K562 (cell line): ENCODE results near the gene RCSD1. TPM values are rescaled to one million over a fixed set of nuclear protein-coding genes. Genes with fewer than 3 reads are reported as not detected.

ENCODE experiments used
- BCL6 ChIP-seq: fragments of 250-450 bp; sonication (Bioruptor Pico); IDR thresholded peaks from 2 replicates; pipeline ENCODE4 v1.4.0; 2020
- CBX3 ChIP-seq, 2 experiments: IDR thresholded peaks; 1 replicate in 1 of 2; 2 replicates in 1 of 2; pipeline ENCODE4 v1.6.1; 2012; ENCODE audit warnings: inconsistent platforms in 2 of 2, low read length in 2 of 2, borderline replicate concordance in 1 of 2, control low read depth in 1 of 2
- CHD2 ChIP-seq: IDR thresholded peaks from 2 replicates; pipeline ENCODE4 v1.6.1; 2011; ENCODE audit warnings: low read depth, low read length
- FOSL1 ChIP-seq: fragments of 200-800 bp; sonication (Bioruptor generic); conservative IDR thresholded peaks from 2 replicates; pipeline ENCODE4 v1.6.1; 2016; ENCODE audit warnings: missing genetic modification characterization, missing compliant biosample characterization
- GTF2E2 ChIP-seq: fragments of 200-800 bp; sonication (Bioruptor generic); IDR thresholded peaks from 2 replicates; pipeline ENCODE4 v1.6.1; 2016; ENCODE audit warnings: missing genetic modification characterization, missing compliant biosample characterization
- JUNB ChIP-seq: fragments of 450-650 bp; formaldehyde crosslinking; conservative IDR thresholded peaks from 2 replicates; pipeline ENCODE4 v1.4.0; 2020; ENCODE audit warnings: mild to moderate bottlenecking
- MAZ ChIP-seq, 2 experiments: fragments of 450-650 bp in 1 of 2; sonication (generic) in 1 of 2; formaldehyde crosslinking; IDR thresholded peaks in 1 of 2; conservative IDR thresholded peaks in 1 of 2; 2 replicates each; pipeline versions ENCODE4 v1.4.0 to v1.5.0; 2020; ENCODE audit warnings: mild to moderate bottlenecking in 1 of 2, missing genetic modification reagents in 1 of 2
- NCOA2 ChIP-seq, 2 experiments: fragments of 450-650 bp; IDR thresholded peaks; 2 replicates each; pipeline ENCODE4 v1.6.1; 2018; ENCODE audit warnings: mild to moderate bottlenecking in 2 of 2, moderate library complexity in 1 of 2; ENCODE audit not compliant: partially characterized antibody in 2 of 2
- NFE2L1 ChIP-seq: fragments of 450-650 bp; IDR thresholded peaks from 2 replicates; pipeline ENCODE4 v1.6.1; 2016; ENCODE audit warnings: missing genetic modification characterization, low read depth, mild to moderate bottlenecking, missing compliant biosample characterization, moderate library complexity, borderline replicate concordance
- PATZ1 ChIP-seq: fragments of 250-450 bp; sonication (Bioruptor Pico); IDR thresholded peaks from 2 replicates; pipeline ENCODE4 v1.5.0; 2020; ENCODE audit warnings: mild to moderate bottlenecking, borderline replicate concordance
- RCOR1 ChIP-seq, 2 experiments: IDR thresholded peaks; 2 replicates each; pipeline ENCODE4 v1.6.1; 2012; ENCODE audit warnings: low read depth in 2 of 2, low read length in 2 of 2, borderline replicate concordance in 1 of 2, improper control_type of control experiment in 1 of 2
- RFX7 ChIP-seq: fragments of 250-450 bp; sonication (Bioruptor Pico); IDR thresholded peaks from 2 replicates; pipeline ENCODE4 v1.5.1; 2021; ENCODE audit warnings: mild to moderate bottlenecking
- SRF ChIP-seq, 2 experiments: fragments of 250-450, 450-650 bp in 1 of 2; sonication (Bioruptor Pico) in 1 of 2; sonication (generic) in 1 of 2; formaldehyde crosslinking; IDR thresholded peaks; 2 replicates each; pipeline versions ENCODE4 v1.5.0 to v1.5.1; 2020 to 2022; ENCODE audit warnings: mild to moderate bottlenecking in 1 of 2, missing genetic modification reagents in 1 of 2
- TAF1 ChIP-seq: IDR thresholded peaks from 2 replicates; pipeline ENCODE4 v1.6.1; 2011; ENCODE audit warnings: mild to moderate bottlenecking, low read length, moderate library complexity; ENCODE audit not compliant: insufficient read depth, control insufficient read depth, severe bottlenecking; ENCODE audit errors: extremely low read depth
- ZFP30 ChIP-seq: fragments of 250-450 bp; sonication (Bioruptor Pico); IDR thresholded peaks from 2 replicates; pipeline ENCODE4 v1.8.0; 2022; ENCODE audit warnings: moderate library complexity, mild to moderate bottlenecking, inconsistent platforms, borderline replicate concordance
- ZNF124 ChIP-seq: sonication (generic); formaldehyde crosslinking; IDR thresholded peaks from 2 replicates; pipeline ENCODE4 v1.8.1; 2022; ENCODE audit warnings: missing genetic modification reagents
- ZNF24 ChIP-seq: fragments of 450-650 bp; IDR thresholded peaks from 2 replicates; pipeline ENCODE4 v1.6.1; 2016
- ZNF274 ChIP-seq: IDR thresholded peaks from 2 replicates; pipeline ENCODE4 v1.6.1; 2011; ENCODE audit warnings: low read depth, mild to moderate bottlenecking, low read length, moderate library complexity, borderline replicate concordance
- ZNF695 ChIP-seq: fragments of 450-650 bp; formaldehyde crosslinking; IDR thresholded peaks from 2 replicates; pipeline ENCODE4 v1.4.0; 2020; ENCODE audit warnings: mild to moderate bottlenecking, moderate library complexity
- polyA plus RNA-seq, 8 experiments: library from polyadenylated mRNA; depleted of rRNA in 4 of 8; stranded (reverse) in 5 of 8; unstranded in 3 of 8; fragments of >200 nt; fragmentation: Nextera tagmentation in 2 of 8; fragmentation: Illumina TruSeq in 1 of 8; extraction: Ambion mirVana in 2 of 8; extraction: Trizol in 1 of 8; gene quantifications; 2 replicates each; pipeline versions ENCODE4 v1.2.1 to v1.2.3, GENCODE V29; 2011 to 2014; ENCODE audit warnings: inconsistent platforms in 1 of 8, missing spikeins in 1 of 8
- total RNA-seq, 7 experiments: library from RNA; depleted of rRNA in 6 of 7; stranded (reverse); fragments of >200 nt in 6 of 7; fragmentation: Illumina TruSeq in 2 of 7; extraction: Trizol in 2 of 7; gene quantifications; 2 replicates each; pipeline versions ENCODE4 v1.2.1 to v1.2.3, GENCODE V29; 2011 to 2021; ENCODE audit warnings: low replicate concordance in 1 of 7
- TF ChIP-seq, protein P1 (sequence below): fragments of 250-450 bp; sonication (Bioruptor Pico); IDR thresholded peaks from 2 replicates; pipeline ENCODE4 v1.4.0; 2020; ENCODE audit warnings: borderline replicate concordance

The RCSD1 gene
- total and polyA plus RNA-seq, 9 of the 15 experiments (the other 6 are each of a cell fraction or from before 2014, with no cell fraction given): 7.8 to 69.8 (median 45.3) TPM

DNA sequence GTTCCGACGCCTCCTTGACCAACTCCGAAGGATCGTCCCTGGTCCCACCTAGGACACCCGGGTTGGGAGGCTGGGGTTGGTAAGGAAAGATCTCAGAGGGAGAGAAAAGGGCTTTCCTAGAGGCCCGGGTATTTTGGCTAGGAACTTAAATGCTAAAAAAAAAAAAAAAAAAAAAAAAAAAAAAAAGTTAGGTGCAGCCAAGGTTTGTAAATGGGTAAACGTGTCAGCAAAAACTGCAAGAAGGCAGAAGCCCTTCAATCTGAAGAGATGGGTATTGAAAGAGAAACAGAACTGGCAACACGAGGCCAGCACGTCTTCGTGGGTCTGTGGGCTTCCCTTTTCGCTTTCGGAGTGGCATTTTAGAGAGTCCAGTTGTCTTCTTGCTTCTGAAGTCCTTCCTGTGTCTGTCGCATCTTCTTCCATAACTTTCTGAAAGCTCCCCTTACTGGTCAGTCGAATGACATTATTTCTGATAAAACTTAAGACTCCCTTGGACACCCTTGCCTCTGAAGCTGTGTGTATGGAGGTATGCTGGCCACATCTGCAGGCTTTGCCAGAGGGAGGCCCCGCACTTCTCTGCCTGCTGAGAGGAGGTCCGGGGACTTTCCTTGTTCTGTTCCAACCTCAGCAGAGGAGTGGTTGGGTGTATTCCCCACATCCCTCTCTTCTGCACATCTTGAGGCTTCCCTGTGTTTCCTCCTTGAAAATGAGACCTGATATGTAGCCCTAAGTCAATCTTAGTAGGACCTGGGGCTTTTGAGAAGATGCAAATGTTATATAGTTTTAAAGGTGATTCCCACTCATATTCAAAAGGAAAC is 745 bp downstream of the RCSD1 start (continued):
- TF ChIP-seq, protein P1, sequence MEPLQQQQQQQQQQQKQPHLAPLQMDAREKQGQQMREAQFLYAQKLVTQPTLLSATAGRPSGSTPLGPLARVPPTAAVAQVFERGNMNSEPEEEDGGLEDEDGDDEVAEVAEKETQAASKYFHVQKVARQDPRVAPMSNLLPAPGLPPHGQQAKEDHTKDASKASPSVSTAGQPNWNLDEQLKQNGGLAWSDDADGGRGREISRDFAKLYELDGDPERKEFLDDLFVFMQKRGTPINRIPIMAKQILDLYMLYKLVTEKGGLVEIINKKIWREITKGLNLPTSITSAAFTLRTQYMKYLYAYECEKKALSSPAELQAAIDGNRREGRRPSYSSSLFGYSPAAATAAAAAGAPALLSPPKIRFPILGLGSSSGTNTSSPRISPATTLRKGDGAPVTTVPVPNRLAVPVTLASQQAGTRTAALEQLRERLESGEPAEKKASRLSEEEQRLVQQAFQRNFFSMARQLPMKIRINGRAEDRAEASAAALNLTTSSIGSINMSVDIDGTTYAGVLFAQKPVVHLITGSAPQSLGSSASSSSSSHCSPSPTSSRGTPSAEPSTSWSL (CRISPR knock-in tag): no peak
- no peak for TF ChIP-seq JUNB (CRISPR knock-in tag)
- TF ChIP-seq CBX3 (IDR thresholded peaks at IDR 0.05; ENCODE audit: borderline replicate concordance in 1 of 2, low read length in 2 of 2): no peak
- peak in 1 of 2 experiments; percentile 28; a peak in 2 of 4 replicates for TF ChIP-seq MAZ (CRISPR knock-in tag; conservative IDR thresholded peaks at IDR 0.05 in 1 of 2, IDR thresholded peaks at IDR 0.05 in 1 of 2)
- TF ChIP-seq FOSL1 (tag): 0 out of 2 replicates have a peak, but pooled peaks have one; percentile 8
- no peak for TF ChIP-seq ZFP30 (CRISPR knock-in tag)
- TF ChIP-seq PATZ1 (CRISPR knock-in tag): no peak
- TF ChIP-seq CHD2: no peak
- TF ChIP-seq TAF1: no peak
- TF ChIP-seq BCL6 (CRISPR knock-in tag): no peak
- no peak for TF ChIP-seq ZNF695 (CRISPR knock-in tag)
- TF ChIP-seq NCOA2 (IDR thresholded peaks at IDR 0.05; ENCODE audit: partially characterized antibody in 2 of 2): no peak
- no peak for TF ChIP-seq SRF (CRISPR knock-in tag; IDR thresholded peaks at IDR 0.05)
- no peak for TF ChIP-seq NFE2L1 (tag)
- 0 out of 2 replicates have a peak, but pooled peaks have one; percentile 9 for TF ChIP-seq GTF2E2 (tag)
- TF ChIP-seq RCOR1 (IDR thresholded peaks at IDR 0.05; ENCODE audit: borderline replicate concordance in 1 of 2, low read depth in 2 of 2, low read length in 2 of 2): no peak
- no peak for TF ChIP-seq ZNF24
- TF ChIP-seq ZNF274: no peak
- no peak for TF ChIP-seq RFX7 (CRISPR knock-in tag)
- no peak for TF ChIP-seq ZNF124
